OCI-LY1 (cell line): Measurements from ENCODE around the gene DBN1.

ENCODE experiments used
- H2AFZ ChIP-seq: fragments of 200-600 bp; sonication (generic), shearing (Covaris generic); 2 replicates; pipeline ENCODE4 v1.6.0; 2014; ENCODE audit warnings: antibody characterized with exemption, mild to moderate bottlenecking, low read length
- H3F3A ChIP-seq: fragments of 200-600 bp; sonication (generic), shearing (Covaris generic); 2 replicates; pipeline ENCODE4 v1.6.0; 2014; ENCODE audit warnings: mild to moderate bottlenecking, antibody characterized with exemption, low read length, moderate library complexity; ENCODE audit not compliant: insufficient read depth
- H3K27ac ChIP-seq: fragments of 200-600 bp; sonication (generic); 2 replicates; pipeline ENCODE4 v1.5.1; 2014; ENCODE audit warnings: low read length, mixed run types, mild to moderate bottlenecking, low read depth; ENCODE audit not compliant: poor library complexity, severe bottlenecking
- H3K27me3 ChIP-seq: fragments of 200-600 bp; sonication (generic); 2 replicates; pipeline ENCODE4 v1.6.0; 2014; ENCODE audit warnings: antibody characterized with exemption, mild to moderate bottlenecking, low read length, moderate library complexity; ENCODE audit not compliant: insufficient read depth
- H3K36me3 ChIP-seq: fragments of 200-600 bp; sonication (generic); 2 replicates; pipeline ENCODE4 v1.6.1; 2014; ENCODE audit warnings: mild to moderate bottlenecking, antibody characterized with exemption, low read length, moderate library complexity, mixed read lengths; ENCODE audit not compliant: insufficient read depth
- H3K4me1 ChIP-seq: fragments of 200-600 bp; sonication (generic); 2 replicates; pipeline ENCODE4 v1.5.1; 2014; ENCODE audit warnings: mild to moderate bottlenecking, low read length, moderate library complexity; ENCODE audit not compliant: insufficient read depth, severe bottlenecking
- H3K4me2 ChIP-seq: fragments of 200-600 bp; sonication (generic), shearing (Covaris generic); 2 replicates; pipeline ENCODE4 v1.6.1; 2014; ENCODE audit warnings: low read length
- H3K4me3 ChIP-seq: fragments of 200-600 bp; sonication (generic); 2 replicates; pipeline ENCODE4 v1.5.1; 2014; ENCODE audit warnings: low read length, low read depth, mild to moderate bottlenecking, mixed read lengths; ENCODE audit not compliant: poor library complexity, severe bottlenecking
- H3K79me2 ChIP-seq: fragments of 200-600 bp; shearing (Covaris generic); 2 replicates; pipeline ENCODE4 v1.6.1; 2016; ENCODE audit warnings: mixed run types, low read length, mixed read lengths; ENCODE audit not compliant: insufficient read depth
- H3K9ac ChIP-seq: fragments of 200-600 bp; sonication (generic), shearing (Covaris generic); 2 replicates; pipeline ENCODE4 v1.6.1; 2014; ENCODE audit warnings: mild to moderate bottlenecking, low read length, mixed read lengths
- H3K9me2 ChIP-seq: fragments of 200-600 bp; sonication (generic), shearing (Covaris generic); 2 replicates; pipeline ENCODE4 v1.6.1; 2014; ENCODE audit warnings: low read depth, mild to moderate bottlenecking, low read length, mixed read lengths
- H3K9me3 ChIP-seq: fragments of 200-600 bp; shearing (Covaris generic); 2 replicates; pipeline ENCODE4 v1.6.1; 2014; ENCODE audit warnings: low read length, mixed read lengths
- H4K20me1 ChIP-seq: fragments of 200-600 bp; sonication (generic), shearing (Covaris generic); 2 replicates; pipeline ENCODE4 v1.6.0; 2016; ENCODE audit warnings: mild to moderate bottlenecking, low read length; ENCODE audit not compliant: insufficient read depth
- EZH2 ChIP-seq: fragments of 200-600 bp; sonication (generic), shearing (Covaris generic); IDR thresholded peaks from 2 replicates; pipeline ENCODE4 v1.8.0; 2017; ENCODE audit warnings: borderline replicate concordance, mixed run types, mild to moderate bottlenecking, antibody characterized with exemption, low read length, moderate library complexity, mixed read lengths
- TF ChIP-seq, protein P1 (sequence below): fragments of 200-600 bp; sonication (generic), shearing (Covaris generic); IDR thresholded peaks from 2 replicates; pipeline ENCODE4 v1.5.1; 2017; ENCODE audit warnings: mild to moderate bottlenecking, antibody characterized with exemption, low read length, moderate library complexity, mixed read lengths

Gene DBN1

DNA sequence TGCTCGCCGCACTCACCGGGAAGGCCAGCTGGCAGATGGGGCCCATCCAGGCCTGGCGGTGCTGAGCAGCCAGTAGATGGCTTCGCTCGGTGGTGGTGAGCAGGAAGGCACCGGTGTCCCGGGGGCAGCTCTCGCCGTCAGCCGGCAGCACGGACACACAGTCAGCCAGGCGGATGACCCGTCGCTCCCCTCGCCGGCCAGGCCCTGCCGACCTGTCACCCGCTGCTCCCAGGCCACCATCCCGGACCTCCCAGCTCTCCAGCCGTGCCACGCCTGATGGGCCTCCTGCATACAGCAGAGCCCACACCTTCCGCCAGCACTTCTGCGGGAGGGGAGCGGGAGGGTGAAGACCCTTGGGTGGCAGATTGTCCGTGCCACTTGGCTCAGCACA is 34.8 kb upstream of the DBN1 start:
- Histone ChIP-seq H3K79me2 (no peaks in the 10 kb centered on the region), H3K4me2 (peak overlapping the region; percentile 94), H3K27me3 (no peaks in the 10 kb centered on the region), H3K9me2 (no peaks in the 10 kb centered on the region), H2AFZ (no peak overlapping the region), H3K4me1 (peaks cover 71% of the 10 kb centered on the region), H3F3A (no peaks in the 10 kb centered on the region), H4K20me1 (no peaks in the 10 kb centered on the region), H3K9ac (peak overlapping the region; percentile 98), H3K27ac (peak overlapping the region; percentile 99), H3K9me3 (no peaks in the 10 kb centered on the region), H3K36me3 (peaks cover 64% of the 10 kb centered on the region), H3K4me3 (peak overlapping the region; percentile 78)
- TF ChIP-seq, protein P1, sequence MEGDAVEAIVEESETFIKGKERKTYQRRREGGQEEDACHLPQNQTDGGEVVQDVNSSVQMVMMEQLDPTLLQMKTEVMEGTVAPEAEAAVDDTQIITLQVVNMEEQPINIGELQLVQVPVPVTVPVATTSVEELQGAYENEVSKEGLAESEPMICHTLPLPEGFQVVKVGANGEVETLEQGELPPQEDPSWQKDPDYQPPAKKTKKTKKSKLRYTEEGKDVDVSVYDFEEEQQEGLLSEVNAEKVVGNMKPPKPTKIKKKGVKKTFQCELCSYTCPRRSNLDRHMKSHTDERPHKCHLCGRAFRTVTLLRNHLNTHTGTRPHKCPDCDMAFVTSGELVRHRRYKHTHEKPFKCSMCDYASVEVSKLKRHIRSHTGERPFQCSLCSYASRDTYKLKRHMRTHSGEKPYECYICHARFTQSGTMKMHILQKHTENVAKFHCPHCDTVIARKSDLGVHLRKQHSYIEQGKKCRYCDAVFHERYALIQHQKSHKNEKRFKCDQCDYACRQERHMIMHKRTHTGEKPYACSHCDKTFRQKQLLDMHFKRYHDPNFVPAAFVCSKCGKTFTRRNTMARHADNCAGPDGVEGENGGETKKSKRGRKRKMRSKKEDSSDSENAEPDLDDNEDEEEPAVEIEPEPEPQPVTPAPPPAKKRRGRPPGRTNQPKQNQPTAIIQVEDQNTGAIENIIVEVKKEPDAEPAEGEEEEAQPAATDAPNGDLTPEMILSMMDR = no peak
- TF ChIP-seq EZH2 = no peak

DNA sequence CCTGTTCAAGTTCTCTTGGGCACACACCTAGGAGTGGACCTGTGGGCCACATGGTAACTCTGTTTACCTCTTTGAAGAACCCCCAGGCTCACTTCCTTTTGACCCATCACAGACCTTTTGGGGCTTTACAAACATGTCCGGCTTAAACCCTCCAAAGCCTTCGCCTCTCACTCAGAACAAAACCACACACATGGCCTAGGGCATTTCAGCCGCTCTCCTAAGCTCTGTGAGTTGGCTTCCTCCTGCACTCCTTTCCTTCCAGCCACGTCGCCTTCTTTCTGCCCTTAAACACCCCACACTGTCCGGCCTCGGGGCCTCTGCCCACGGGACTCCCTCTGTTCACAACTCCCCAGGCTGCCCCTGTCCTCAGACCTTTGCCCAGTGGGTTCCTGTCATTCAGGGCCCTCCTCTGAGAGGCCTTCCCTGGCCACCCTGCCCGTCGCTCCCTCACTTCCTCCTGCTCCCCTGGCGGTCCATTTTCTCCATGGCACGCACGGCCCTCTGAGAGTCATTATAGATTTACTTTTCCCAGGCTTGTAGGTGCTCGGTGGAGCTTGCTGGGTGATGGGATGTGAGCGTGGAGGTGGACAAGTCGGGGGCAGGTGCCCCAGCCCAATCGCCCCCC is 34.3 kb upstream of the DBN1 start:
- Histone ChIP-seq H3K27ac (peak overlapping the region; percentile 99), H3F3A (no peaks in the 10 kb centered on the region), H3K4me3 (peak overlapping the region; percentile 78), H3K9me3 (no peaks in the 10 kb centered on the region), H3K9ac (peak overlapping the region; percentile 98), H3K9me2 (no peaks in the 10 kb centered on the region), H3K36me3 (peaks cover 64% of the 10 kb centered on the region), H4K20me1 (no peaks in the 10 kb centered on the region), H3K79me2 (no peaks in the 10 kb centered on the region), H3K4me1 (peaks cover 76% of the 10 kb centered on the region), H3K4me2 (peak overlapping the region; percentile 94), H3K27me3 (no peaks in the 10 kb centered on the region), H2AFZ (no peak overlapping the region)
- TF ChIP-seq, protein P1 = no peak; the same call in 1 of the 2 replicates
- no peak for TF ChIP-seq EZH2

DNA sequence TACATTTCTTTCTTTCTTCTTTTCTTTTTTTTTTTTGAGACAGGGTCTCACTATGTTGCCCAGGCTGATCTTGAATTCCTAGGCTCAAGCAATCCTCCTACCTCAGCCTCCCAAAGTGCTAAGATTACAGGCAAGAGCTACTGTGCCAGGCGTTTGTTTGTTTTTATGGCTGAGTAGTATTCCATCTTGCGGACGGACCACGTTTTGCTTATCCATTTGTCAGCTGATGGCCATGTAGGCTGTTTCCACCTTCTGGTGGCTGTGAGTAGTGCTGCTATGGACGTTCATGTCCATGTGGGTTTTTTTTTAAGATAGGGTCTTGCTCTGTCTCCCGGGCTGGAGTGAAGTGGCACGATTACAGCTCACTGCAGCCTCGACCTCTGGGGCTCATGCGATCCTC is 33.7 kb upstream of the DBN1 start:
- peak overlapping the region; percentile 98; the same call in 1 of the 2 replicates for H3K9ac ChIP-seq
- no peaks in the 10 kb centered on the region for H3K27me3 ChIP-seq
- H3K4me3 ChIP-seq = peak overlapping the region; percentile 78
- peaks cover under 1% of the 10 kb centered on the region; the same call in 1 of the 2 replicates for H3F3A ChIP-seq
- no peaks in the 10 kb centered on the region for H4K20me1 ChIP-seq
- H3K79me2 ChIP-seq = no peaks in the 10 kb centered on the region
- no peak overlapping the region for H2AFZ ChIP-seq
- no peaks in the 10 kb centered on the region for H3K9me3 ChIP-seq
- TF ChIP-seq, protein P1 = no peak
- TF ChIP-seq EZH2 = no peak
- peak overlapping the region; percentile 94 for H3K4me2 ChIP-seq
- peak overlapping the region; percentile 99 for H3K27ac ChIP-seq
- H3K36me3 ChIP-seq = peaks cover 62% of the 10 kb centered on the region
- peaks cover 81% of the 10 kb centered on the region for H3K4me1 ChIP-seq
- no peaks in the 10 kb centered on the region for H3K9me2 ChIP-seq
